Measurements from ENCODE around the gene PSG4.
"Not testable (repeated sequence)": the region's sequence is repeated elsewhere in the genome, so short reads cannot be mapped to it uniquely, and the experiment has no call there.

DNA sequence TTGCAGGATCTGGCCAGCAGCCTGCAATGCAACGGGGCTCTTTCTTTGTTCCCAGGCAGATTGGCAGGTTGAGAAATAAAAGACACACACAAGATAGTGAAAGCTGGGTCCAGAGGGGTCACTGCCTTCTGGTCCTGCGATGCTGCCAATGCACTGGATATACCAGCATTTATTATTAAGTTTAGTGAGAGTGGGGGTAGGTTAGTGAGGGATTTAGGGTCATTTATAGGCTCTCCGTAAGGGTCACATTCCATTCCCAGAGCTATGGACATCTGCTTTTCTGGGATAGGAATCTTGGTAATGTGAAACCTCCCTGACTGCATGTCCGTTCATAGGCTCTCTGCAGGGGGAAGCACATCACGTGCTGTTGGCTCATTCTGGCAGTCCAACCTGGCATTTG is 44.9 kb upstream of the PSG4 start:
- TF ChIP-seq, protein P1, sequence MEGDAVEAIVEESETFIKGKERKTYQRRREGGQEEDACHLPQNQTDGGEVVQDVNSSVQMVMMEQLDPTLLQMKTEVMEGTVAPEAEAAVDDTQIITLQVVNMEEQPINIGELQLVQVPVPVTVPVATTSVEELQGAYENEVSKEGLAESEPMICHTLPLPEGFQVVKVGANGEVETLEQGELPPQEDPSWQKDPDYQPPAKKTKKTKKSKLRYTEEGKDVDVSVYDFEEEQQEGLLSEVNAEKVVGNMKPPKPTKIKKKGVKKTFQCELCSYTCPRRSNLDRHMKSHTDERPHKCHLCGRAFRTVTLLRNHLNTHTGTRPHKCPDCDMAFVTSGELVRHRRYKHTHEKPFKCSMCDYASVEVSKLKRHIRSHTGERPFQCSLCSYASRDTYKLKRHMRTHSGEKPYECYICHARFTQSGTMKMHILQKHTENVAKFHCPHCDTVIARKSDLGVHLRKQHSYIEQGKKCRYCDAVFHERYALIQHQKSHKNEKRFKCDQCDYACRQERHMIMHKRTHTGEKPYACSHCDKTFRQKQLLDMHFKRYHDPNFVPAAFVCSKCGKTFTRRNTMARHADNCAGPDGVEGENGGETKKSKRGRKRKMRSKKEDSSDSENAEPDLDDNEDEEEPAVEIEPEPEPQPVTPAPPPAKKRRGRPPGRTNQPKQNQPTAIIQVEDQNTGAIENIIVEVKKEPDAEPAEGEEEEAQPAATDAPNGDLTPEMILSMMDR (IDR thresholded peaks at IDR 0.05): not testable (repeated sequence)
- TF ChIP-seq POLR2A, POLR2AphosphoS5 (IDR thresholded peaks at IDR 0.05): not testable (repeated sequence)

Measured in upper lobe of left lung (tissue), 4 donors.